Caco-2 (cell line): ENCODE measurements around the gene TMPRSS4. TPM values are rescaled to one million over a fixed set of nuclear protein-coding genes. Genes with fewer than 3 reads are reported as not detected.

Source experiments
- BruUV-seq: library from RNA; stranded (reverse); fragments of 400-500 nt; replicated peaks from 2 replicates; lab custom pipeline; 2021; lab: Mats Ljungman, UMichigan
- CTCF ChIA-PET: fragments of 300-600 bp; sonication (Branson Sonifier 250); formaldehyde crosslinking; loops from one replicate; lab custom pipeline; 2022; ENCODE audit warnings: antibody characterized with exemption; lab: Charles Lee
- POLR2A ChIA-PET: fragments of 300-600 bp; sonication (Branson Sonifier 250); formaldehyde crosslinking; loops from one replicate; lab custom pipeline; 2022; ENCODE audit warnings: antibody characterized with exemption; lab: Charles Lee
- DNase-seq, 2 experiments: peaks; one replicate each; pipeline versions ENCODE4 v3.0.0 to v3.0.0-alpha.2; 2020 to 2022
- H3K27me3 ChIP-seq: replicated peaks from 2 replicates; pipeline ENCODE4 v1.6.0; 2011; ENCODE audit warnings: low read length; ENCODE audit not compliant: control insufficient read depth, insufficient read depth
- H3K36me3 ChIP-seq: 2 replicates; pipeline ENCODE4 v1.5.1; 2011; ENCODE audit warnings: low read length; ENCODE audit not compliant: control insufficient read depth, insufficient read depth
- H3K4me1 ChIP-seq: fragments of 250-450 bp; sonication (Bioruptor Pico); 2 replicates; pipeline ENCODE4 v1.5.1; 2020; ENCODE audit warnings: mild to moderate bottlenecking
- H3K4me3 ChIP-seq: 2 replicates; pipeline ENCODE4 v1.5.1; 2011; ENCODE audit warnings: low read depth, mild to moderate bottlenecking, control low read depth, low read length
- H3K9me3 ChIP-seq: fragments of 250-450 bp; sonication (Bioruptor Pico); 2 replicates; pipeline ENCODE4 v1.5.1; 2020; ENCODE audit warnings: mild to moderate bottlenecking, moderate library complexity
- H3K27ac Mint-ChIP-seq: one replicate; pipeline ENCODE4 v1.8.0; 2022; ENCODE audit warnings: mixed read lengths; ENCODE audit not compliant: unreplicated experiment
- H3K27me3 Mint-ChIP-seq: one replicate; pipeline ENCODE4 v1.8.0; 2022; ENCODE audit warnings: mixed read lengths; ENCODE audit not compliant: insufficient read depth, unreplicated experiment
- H3K36me3 Mint-ChIP-seq: one replicate; pipeline ENCODE4 v1.8.0; 2022; ENCODE audit warnings: mild to moderate bottlenecking, mixed read lengths; ENCODE audit not compliant: insufficient read depth, unreplicated experiment
- H3K4me1 Mint-ChIP-seq: one replicate; pipeline ENCODE4 v1.8.0; 2022; ENCODE audit warnings: low read depth, mixed read lengths; ENCODE audit not compliant: unreplicated experiment
- H3K4me3 Mint-ChIP-seq: one replicate; pipeline ENCODE4 v1.8.0; 2022; ENCODE audit warnings: mild to moderate bottlenecking, moderate library complexity, mixed read lengths; ENCODE audit not compliant: unreplicated experiment
- H3K9me3 Mint-ChIP-seq: one replicate; pipeline ENCODE4 v1.8.0; 2022; ENCODE audit warnings: mixed read lengths; ENCODE audit not compliant: unreplicated experiment
- intact Hi-C: fragments of 100-400 bp; cut with micrococcal nuclease; formaldehyde crosslinking; loops from one replicate; pipeline ENCODE4 v1.10.0; 2022; ENCODE audit not compliant: unreplicated experiment
- total RNA-seq: library from RNA; stranded (reverse); gene quantifications from 2 replicates; pipeline ENCODE4 v1.2.3, GENCODE V29; 2022
- TF ChIP-seq, protein P1 (sequence below), 2 experiments: fragments of 200-600 bp in 1 of 2; IDR thresholded peaks; 1 replicate in 1 of 2; 2 replicates in 1 of 2; pipeline versions ENCODE4 v1.5.1 to v1.8.0; 2011 to 2022; ENCODE audit warnings: antibody characterized with exemption in 1 of 2, control low read depth in 1 of 2, inconsistent platforms in 1 of 2, low read depth in 1 of 2, low read length in 1 of 2, mild to moderate bottlenecking in 1 of 2, moderate library complexity in 1 of 2; ENCODE audit not compliant: insufficient read depth in 1 of 2, severe bottlenecking in 1 of 2, unreplicated experiment in 1 of 2

TMPRSS4 gene
- total RNA-seq, 1 experiment from 2014 or later: 86.4 TPM

- Mint-ChIP-seq H3K4me3 (no peak overlapping the region), H3K4me1 (no peaks in the 10 kb centered on the region), H3K27ac (no peak overlapping the region), H3K27me3 (no peaks in the 10 kb centered on the region), H3K36me3 (no peaks in the 10 kb centered on the region), H3K9me3 (no peaks in the 10 kb centered on the region)
- H3K27me3 ChIP-seq: no peaks in the 10 kb centered on the region
- CTCF ChIA-PET: interaction anchor here (0.7 to 3.4 kb wide), 6 partner anchors 22 to 500 kb away, joined by 3 to 44 read pairs (median 8); partner anchors contain the start of gene TMPRSS4
- no peaks in the 10 kb centered on the region for H3K9me3 ChIP-seq
- BruUV-seq: no TSS peak
- POLR2A ChIA-PET: interaction anchor here (0.6 kb wide), 1 partner anchor 21 kb away, joined by 3 read pairs; no protein-coding TSS in a partner anchor
- intact Hi-C loops: loop anchor here (5.0 kb wide), 1 partner anchor 68 kb away; the partner anchor contains the start of gene IL10RA
- no peaks in the 10 kb centered on the region for H3K36me3 ChIP-seq
- peak in 1 of 2 experiments; percentile 17 for DNase-seq
- H3K4me1 ChIP-seq: peaks cover 5% of the 10 kb centered on the region
- TF ChIP-seq, protein P1, sequence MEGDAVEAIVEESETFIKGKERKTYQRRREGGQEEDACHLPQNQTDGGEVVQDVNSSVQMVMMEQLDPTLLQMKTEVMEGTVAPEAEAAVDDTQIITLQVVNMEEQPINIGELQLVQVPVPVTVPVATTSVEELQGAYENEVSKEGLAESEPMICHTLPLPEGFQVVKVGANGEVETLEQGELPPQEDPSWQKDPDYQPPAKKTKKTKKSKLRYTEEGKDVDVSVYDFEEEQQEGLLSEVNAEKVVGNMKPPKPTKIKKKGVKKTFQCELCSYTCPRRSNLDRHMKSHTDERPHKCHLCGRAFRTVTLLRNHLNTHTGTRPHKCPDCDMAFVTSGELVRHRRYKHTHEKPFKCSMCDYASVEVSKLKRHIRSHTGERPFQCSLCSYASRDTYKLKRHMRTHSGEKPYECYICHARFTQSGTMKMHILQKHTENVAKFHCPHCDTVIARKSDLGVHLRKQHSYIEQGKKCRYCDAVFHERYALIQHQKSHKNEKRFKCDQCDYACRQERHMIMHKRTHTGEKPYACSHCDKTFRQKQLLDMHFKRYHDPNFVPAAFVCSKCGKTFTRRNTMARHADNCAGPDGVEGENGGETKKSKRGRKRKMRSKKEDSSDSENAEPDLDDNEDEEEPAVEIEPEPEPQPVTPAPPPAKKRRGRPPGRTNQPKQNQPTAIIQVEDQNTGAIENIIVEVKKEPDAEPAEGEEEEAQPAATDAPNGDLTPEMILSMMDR (IDR thresholded peaks at IDR 0.05; ENCODE audit: insufficient read depth in 1 of 2, low read depth in 1 of 2, low read length in 1 of 2, severe bottlenecking in 1 of 2, unreplicated experiment in 1 of 2): no peak
- no peak overlapping the region for H3K4me3 ChIP-seq
Observed at GRCh38 chr11:118054712-118055640, 21.9 kb upstream of the TMPRSS4 start.

- intact Hi-C loops: no loop called here
- BruUV-seq: no TSS peak
- no peaks in the 10 kb centered on the region for H3K36me3 ChIP-seq
- CTCF ChIA-PET: interaction anchor here (0.5 to 0.9 kb wide), 3 partner anchors 105 to 238 kb away, joined by 3 to 8 read pairs (median 6); no protein-coding TSS in a partner anchor
- Mint-ChIP-seq H3K4me1 (no peaks in the 10 kb centered on the region), H3K27ac (no peak overlapping the region), H3K4me3 (no peak overlapping the region), H3K9me3 (no peaks in the 10 kb centered on the region), H3K36me3 (no peaks in the 10 kb centered on the region), H3K27me3 (no peaks in the 10 kb centered on the region)
- DNase-seq: peak in 1 of 2 experiments; percentile 36
- H3K27me3 ChIP-seq: no peaks in the 10 kb centered on the region
- H3K4me1 ChIP-seq: peaks cover 7% of the 10 kb centered on the region
- no peaks in the 10 kb centered on the region; the same call in 1 of the 2 replicates for H3K9me3 ChIP-seq
- H3K4me3 ChIP-seq: no peak overlapping the region
- TF ChIP-seq, protein P1 (IDR thresholded peaks at IDR 0.05; ENCODE audit: insufficient read depth in 1 of 2, low read depth in 1 of 2, low read length in 1 of 2, severe bottlenecking in 1 of 2, unreplicated experiment in 1 of 2): no peak
- POLR2A ChIA-PET: no interaction called here
Observed at GRCh38 chr11:118055966-118056365, 20.9 kb upstream of the TMPRSS4 start.

DNA sequence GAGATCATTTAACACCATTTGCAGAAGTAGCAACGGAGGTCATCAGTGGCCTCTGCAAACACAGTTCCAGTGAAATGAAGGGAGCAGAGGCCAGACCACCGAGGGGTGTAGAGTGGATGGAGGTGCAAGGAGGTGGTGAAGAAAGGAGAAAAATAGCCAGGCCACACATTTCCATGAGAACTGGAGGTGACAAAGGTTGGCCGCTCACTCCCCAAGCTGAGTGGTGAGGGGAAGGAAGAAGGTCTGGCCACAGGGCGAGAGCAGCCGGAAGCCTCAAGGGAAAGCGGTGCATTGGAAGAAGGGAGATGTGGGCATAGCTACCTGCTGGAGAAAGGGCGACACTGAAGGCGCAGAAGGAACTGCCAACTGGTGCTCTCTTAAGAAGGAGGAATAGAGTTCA lies 20.1 kb upstream of the TMPRSS4 start:
- TF ChIP-seq, protein P1 (IDR thresholded peaks at IDR 0.05; ENCODE audit: insufficient read depth in 1 of 2, low read depth in 1 of 2, low read length in 1 of 2, severe bottlenecking in 1 of 2, unreplicated experiment in 1 of 2): no peak
- H3K36me3 Mint-ChIP-seq: no peaks in the 10 kb centered on the region
- no peak overlapping the region for H3K4me3 Mint-ChIP-seq
- intact Hi-C loops: no loop called here
- Histone ChIP-seq H3K4me1 (peaks cover 7% of the 10 kb centered on the region), H3K9me3 (no peaks in the 10 kb centered on the region; the same call in 1 of the 2 replicates), H3K4me3 (no peak overlapping the region), H3K36me3 (no peaks in the 10 kb centered on the region), H3K27me3 (no peaks in the 10 kb centered on the region)
- no peaks in the 10 kb centered on the region for H3K4me1 Mint-ChIP-seq
- POLR2A ChIA-PET: no interaction called here
- H3K27me3 Mint-ChIP-seq: no peaks in the 10 kb centered on the region
- peak in 1 of 2 experiments; percentile 26 for DNase-seq
- no peaks in the 10 kb centered on the region for H3K9me3 Mint-ChIP-seq
- H3K27ac Mint-ChIP-seq: no peak overlapping the region
- no TSS peak for BruUV-seq
- CTCF ChIA-PET: interaction anchor here (0.6 kb wide), 1 partner anchor 353 kb away, joined by 9 read pairs; no protein-coding TSS in a partner anchor
